Activated T-cell treated with anti-CD3 and anti-CD28 coated beads for 48 hours (primary cell): ENCODE data around the gene ACOX1.
"Not testable (repeated sequence)": the region's sequence is repeated elsewhere in the genome, so short reads cannot be mapped to it uniquely, and the experiment has no call there.

Experiments used
- DNase-seq: peaks from one replicate; pipeline ENCODE4 v3.0.0-alpha.2; 2020; ENCODE audit warnings: low read depth

Gene ACOX1

DNA sequence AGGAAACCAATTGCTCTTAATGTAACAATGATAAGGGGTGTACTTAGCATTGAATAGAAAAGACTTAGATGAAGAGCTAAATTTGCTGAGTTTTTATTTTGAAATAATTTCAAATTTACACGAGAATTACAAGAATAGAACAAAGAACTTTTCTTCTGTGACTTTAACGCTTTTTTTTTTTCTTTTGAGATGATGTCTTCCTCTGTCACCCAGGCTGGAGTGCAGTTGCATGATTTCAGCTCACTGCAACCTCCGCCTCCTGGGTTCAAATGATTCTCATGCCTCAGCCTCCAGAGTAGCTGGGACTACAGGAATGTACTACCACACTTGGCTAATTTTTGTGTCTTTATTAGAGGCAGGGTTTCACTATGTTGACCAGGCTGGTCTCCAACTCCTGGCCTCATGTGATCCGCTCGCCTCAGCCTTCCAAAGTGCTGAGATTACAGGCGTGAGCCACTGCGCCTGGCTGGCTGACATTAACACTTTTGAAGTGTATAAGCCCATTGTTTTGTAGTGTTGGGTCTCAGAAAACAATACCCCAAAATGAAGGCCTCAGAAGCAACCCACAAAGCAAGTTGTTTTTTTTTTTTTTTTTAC lies 2.2 kb upstream of the ACOX1 start:
- DNase-seq: no peak

DNA sequence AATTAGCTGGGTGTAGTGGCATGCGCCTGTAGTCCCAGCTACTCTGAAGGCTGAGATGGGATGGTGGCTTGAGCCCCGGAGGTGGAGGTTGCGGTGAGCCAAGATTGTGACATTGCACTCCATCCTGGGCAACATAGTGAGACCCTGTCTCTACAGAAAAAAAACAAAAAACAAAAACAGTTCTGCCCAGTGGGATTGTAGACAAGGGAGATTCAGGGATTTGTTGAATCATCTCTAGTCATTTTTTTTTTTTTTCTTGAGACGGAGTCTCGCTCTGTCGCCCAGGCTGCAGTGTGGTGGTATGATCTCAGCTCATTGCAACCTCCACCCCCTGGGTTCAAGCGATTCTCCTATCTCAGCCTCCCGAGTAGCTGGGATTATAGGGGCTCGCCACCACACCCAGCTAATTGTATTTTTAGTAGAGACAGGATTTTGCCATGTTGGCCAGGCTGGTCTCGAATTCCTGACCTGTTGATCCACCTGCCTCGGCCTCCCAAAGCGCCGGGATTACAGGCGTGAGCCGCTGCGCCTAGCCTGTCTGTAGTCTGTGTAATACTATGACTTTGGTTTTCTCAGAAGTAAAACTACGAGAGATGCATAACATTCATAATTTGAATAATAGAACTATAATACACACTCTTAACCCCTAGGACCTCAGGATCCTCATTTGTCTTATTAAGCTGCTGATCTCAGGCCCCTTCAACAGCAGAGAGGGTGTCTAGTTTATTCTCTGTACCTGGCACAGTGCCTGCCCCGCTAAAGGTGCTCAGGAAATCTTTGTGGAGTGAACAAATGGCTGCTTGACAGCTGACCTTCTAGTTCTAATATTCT lies 1.4 kb upstream of the ACOX1 start:
- DNase-seq: no peak

GRCh38 chr17:75979705-75980187 lies 780 bp upstream of the ACOX1 start:
- no peak for DNase-seq

DNA sequence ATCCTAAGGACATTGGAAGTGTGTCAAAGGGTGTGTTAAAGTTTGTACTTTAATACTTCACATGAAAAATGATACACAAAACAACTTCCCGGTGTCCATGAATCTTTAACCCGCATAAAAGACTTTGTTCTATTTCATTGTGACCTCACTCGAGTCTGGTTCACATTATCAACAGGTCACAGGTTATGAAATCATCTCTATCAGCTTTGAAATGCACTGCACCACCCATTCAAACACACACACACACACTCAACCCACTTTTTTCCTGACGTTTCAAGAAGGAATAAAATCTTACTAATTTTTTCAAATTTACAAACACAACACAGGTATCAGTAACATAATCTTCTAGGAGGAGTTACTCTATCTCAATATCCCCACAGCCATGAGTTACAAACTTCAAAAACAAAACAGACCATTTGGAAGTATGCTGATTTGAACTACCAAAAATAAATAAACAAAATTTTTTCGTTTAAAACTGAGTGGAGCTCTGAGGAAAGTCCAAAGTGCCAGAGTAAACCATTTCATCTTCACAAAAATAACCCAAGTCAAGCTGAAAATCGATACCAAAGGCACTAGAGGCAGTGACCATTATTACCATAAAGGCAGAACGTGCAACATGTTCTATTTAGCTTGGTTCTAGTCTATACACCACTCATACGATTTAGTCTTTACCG lies 2.7 kb downstream of the ACOX1 start:
- DNase-seq: no peak

DNA sequence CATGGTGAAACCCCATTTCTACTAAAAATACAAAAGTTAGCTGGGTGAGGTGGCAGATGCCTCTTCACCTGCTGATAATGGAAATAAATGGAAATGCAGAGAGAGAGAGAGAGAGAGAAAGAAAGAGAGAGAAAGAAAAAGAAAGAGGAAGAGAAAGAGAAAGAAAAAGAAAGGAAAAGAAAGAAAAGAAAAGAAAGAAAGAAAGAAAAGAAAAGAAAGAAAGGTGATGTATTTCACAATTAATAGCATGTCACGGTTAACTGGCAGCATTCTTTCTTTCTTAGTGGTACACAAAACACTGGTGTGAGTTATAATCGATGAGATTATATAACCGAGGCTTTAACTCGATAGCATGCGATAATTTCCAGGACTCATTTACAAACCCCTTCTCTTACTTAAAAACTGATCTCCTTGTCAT lies 3.2 kb downstream of the ACOX1 start:
- DNase-seq: no peak

DNA sequence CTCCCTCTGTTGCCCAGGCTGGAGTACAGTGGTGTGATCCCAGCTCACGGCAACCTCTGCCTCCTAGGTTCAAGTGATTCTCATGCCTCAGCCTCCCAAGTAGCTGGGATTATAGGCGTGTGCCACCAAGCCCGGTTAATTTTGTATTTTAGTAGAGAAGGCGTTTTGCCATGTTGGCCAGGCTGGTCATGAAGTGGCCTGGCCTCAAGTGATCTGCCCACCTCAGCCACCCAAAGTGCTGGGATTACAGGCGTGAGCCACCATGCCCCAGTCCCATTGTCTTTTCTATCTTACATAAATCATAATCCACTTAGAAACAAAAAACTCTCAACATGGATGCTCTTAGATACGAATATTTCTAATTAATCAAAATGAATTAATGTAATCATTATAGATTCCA lies 3.8 kb downstream of the ACOX1 start:
- not testable (repeated sequence) for DNase-seq

GRCh38 chr17:75970626-75971025 lies 8.3 kb downstream of the ACOX1 start:
- DNase-seq: no peak

DNA sequence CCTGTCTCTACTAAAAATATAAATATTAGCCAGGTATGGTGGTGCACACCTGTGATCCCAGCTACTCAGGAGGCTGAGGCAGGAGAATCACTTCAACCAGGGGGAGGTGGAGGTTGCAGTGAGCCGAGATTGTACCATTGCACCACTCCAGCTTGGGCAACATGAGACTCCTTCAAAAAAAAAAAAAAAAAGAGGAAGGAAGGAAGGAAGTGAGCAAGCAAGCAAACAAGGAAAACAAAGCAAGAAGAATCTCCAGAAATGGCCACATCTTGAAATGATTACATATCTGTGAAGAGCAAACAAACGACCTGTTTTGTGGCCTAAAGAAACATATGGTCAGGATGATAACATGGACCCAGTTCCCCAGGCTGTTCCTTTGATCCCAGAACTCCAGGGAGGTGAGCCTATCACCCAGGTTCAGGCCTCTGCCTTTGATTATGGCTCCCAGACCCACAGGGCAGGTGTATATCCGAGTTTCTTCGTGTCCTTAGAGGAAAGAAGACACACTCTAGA lies 8.9 kb downstream of the ACOX1 start:
- no peak for DNase-seq

- DNase-seq: not testable (repeated sequence)
These were observed 9.9 kb downstream of the ACOX1 start for GRCh38 chr17:75969044-75969443.

GRCh38 chr17:75965468-75965867 lies 13.5 kb downstream of the ACOX1 start:
- DNase-seq: no peak

DNA sequence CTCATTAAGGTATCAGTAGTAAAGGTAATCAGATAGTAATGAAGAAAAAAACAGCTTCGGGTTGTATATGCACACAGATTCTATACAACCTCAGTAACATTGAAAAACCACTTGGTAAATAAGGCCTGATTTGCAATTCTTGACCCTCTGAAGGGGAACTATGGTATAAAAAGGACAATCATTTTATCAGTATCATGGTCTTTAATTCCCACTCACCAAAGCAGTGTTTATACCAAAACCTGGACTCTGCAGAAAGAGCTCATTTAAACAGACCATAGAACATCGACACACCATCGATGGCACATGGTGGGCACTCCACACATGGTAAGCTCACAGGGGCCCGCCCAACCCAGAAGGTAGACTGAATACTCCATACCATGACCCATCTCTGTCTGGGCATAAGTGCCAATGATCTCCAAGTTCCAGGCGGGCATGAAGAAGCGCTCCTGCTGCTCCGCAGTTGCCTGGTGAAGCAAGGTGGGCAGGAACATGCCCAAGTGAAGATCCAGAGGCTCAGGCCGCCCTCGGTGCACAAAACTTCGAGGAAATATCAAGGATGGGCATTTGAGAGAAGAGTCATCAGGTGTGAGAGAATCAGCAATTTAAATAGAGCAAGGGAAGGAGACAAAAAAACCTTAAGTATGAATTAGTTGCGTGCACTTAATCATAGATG lies 19.0 kb downstream of the ACOX1 start:
- no peak for DNase-seq

DNA sequence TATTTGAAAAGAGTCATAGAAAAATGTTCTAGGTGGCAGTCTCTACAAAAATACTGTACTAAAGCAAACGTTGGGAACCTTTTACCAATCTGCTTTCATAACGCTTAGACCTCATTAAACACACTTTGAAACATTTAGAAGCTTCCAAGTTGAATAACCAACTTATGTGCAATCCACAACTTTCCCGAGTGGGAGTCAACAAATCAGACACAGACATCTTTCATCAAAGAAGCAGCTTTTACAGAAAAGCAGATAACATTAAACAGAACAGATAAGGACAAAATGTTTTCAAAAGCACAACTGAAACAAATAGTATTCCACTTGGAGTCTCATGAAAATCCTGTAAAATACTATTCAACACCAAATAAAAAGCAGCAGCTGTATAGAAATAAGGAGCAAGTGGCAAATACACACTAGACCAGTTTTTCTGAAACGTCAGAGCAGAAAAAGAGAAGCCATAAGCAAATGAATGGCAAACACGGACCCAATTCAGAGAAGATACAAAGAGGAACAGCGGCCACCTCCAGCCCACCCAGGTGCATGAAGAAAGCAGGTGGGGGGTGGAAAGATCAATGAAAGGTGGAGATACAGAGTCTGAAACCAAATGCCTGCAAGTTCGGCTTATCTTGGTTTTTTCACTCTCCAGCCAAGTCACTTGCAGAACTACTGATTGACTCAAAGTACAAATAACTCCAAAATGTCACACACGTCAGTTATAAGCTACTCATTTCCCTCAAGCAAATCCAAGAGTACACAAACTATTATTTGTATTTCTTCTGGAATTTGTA lies 19.7 kb downstream of the ACOX1 start:
- no peak for DNase-seq

DNA sequence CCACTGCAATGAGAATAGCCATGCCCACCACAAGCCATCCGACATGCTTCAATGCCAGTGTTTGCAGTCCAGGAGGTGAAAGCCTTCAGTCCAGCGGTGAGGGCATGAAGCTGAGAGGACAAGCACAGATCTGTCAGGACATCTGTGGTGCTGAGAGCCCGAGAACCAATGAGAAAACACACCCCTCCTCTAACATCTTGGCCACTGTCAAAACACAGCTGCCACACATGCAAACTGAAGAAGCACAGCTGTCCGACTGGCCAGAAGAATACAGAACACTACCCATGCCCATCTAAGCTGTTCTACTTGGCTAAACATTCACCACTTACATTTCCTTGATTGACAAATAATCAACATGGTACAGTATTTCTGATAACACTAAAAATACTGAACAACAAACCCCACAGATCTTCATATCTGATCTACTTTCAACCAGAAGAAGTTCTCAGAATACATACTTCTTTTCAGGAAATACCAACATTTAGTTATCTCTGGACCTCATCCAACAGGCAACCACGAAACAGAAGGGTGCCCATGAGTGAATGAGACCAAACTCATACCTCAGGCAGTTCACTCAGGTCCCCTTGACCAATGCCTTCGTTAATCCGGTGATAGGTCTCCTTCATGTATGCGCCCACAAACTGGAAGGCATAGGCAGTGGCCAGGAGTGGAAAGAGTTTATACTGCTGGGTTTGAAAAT lies 28.0 kb downstream of the ACOX1 start:
- DNase-seq: no peak

- no peak for DNase-seq
These were observed 28.5 kb downstream of the ACOX1 start for GRCh38 chr17:75950421-75950820.

DNA sequence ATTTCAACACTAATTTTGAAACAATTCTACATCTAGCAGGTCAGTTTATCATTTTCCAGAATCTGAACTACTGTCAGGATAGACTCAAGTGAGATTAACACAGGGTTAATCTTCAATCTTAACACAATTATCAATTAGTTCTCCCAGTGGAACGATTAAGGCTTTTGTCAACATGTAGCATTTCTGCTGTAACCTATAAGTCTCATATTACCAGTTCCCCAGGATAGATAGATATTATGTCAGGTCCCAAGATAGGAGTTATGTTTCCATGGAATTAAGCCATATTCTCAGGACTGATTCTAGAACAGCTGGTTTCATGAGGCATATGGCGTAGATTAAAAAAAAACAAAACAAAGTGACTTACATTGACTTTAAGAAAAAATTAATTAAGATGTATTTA lies 33.8 kb downstream of the ACOX1 start:
- DNase-seq: no peak

GRCh38 chr17:75943491-75943890 lies 35.5 kb downstream of the ACOX1 start:
- no peak for DNase-seq

- DNase-seq: no peak
These were observed 36.5 kb downstream of the ACOX1 start for GRCh38 chr17:75942473-75942872.

DNA sequence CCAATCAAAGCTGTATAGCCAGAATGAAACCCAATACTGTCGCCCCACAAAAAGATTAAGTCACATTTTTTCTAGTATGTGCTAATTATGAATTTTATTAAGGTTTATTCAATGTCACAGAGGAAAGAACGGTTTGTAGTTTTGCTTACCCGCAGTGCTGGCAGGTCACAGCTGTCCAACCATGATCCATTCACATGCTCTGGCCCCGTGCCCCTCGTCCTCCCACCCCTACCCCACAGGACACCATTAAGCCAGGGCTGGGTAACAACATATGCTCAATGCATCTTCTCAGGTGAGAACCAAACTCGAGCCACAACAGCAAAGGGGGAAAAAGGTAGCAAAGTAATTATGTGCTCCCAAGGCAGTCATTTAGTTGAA lies 37.5 kb downstream of the ACOX1 start:
- DNase-seq: no peak

GRCh38 chr17:75940727-75941441 lies 38.1 kb downstream of the ACOX1 start, which contains the start of gene FBF1:
TSS of gene FBF1 (minus strand) at chr17:75941042. CDS start at chr17:75938149, 2,893 bp downstream.
- DNase-seq: peak; percentile 89

DNA sequence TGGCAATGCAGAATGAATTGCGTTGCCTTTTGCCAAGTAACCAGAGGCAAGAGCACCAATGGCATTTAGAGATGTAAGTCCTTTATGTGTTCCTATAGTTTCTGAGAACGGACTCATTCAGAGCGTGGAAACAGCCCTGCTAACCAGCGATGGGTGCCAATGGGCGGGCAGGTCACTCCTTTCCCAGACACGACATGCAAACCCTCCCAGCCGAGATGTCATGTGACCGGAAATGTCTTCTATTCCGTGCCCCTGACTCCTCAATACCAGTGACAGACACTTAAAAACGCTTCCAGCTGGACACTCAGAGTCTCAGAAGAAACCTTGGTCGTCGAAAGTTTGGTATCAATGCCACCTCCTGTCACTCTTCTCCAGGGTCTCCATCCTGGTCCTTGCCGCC lies 41.3 kb downstream of the ACOX1 start:
- DNase-seq: no peak
